Endodermal cell (in vitro differentiated cells): ENCODE results near the gene SLC16A9. TPM values are rescaled to one million over a fixed set of nuclear protein-coding genes. Genes with fewer than 3 reads are reported as not detected.

ENCODE experiments used
- DNase-seq: peaks from one replicate; pipeline ENCODE4 v3.0.0-alpha.2; 2017
- H3K27ac ChIP-seq: 2 replicates; pipeline ENCODE4 v1.5.1; 2013; ENCODE audit warnings: mild to moderate bottlenecking, low read depth, low read length, moderate library complexity
- H3K27me3 ChIP-seq: 2 replicates; pipeline ENCODE4 v1.6.1; 2013; ENCODE audit warnings: mild to moderate bottlenecking, low read length, moderate library complexity; ENCODE audit not compliant: insufficient read depth, control insufficient read depth, poor library complexity, severe bottlenecking
- H3K36me3 ChIP-seq: 2 replicates; pipeline ENCODE4 v1.7.0; 2013; ENCODE audit warnings: mild to moderate bottlenecking, low read length, moderate library complexity; ENCODE audit not compliant: control insufficient read depth, insufficient read depth
- H3K4me1 ChIP-seq: one replicate; pipeline ENCODE4 v1.7.0; 2013; ENCODE audit warnings: low read length; ENCODE audit not compliant: control insufficient read depth, insufficient read depth
- H3K4me3 ChIP-seq: 2 replicates; pipeline ENCODE4 v1.5.1; 2013; ENCODE audit warnings: mild to moderate bottlenecking, low read length, moderate library complexity
- H3K9ac ChIP-seq: 2 replicates; pipeline ENCODE4 v1.6.1; 2013; ENCODE audit warnings: mild to moderate bottlenecking, low read length, moderate library complexity; ENCODE audit not compliant: poor library complexity, severe bottlenecking; ENCODE audit errors: extremely low read depth
- H3K9me3 ChIP-seq: 2 replicates; pipeline ENCODE4 v1.6.1; 2013; ENCODE audit warnings: mild to moderate bottlenecking, low read length, moderate library complexity; ENCODE audit not compliant: control insufficient read depth
- H3K27ac Mint-ChIP-seq: 2 replicates; pipeline ENCODE4 v1.8.0; 2020; ENCODE audit warnings: mixed read lengths
- H3K27me3 Mint-ChIP-seq: 2 replicates; pipeline ENCODE4 v1.8.0; 2021; ENCODE audit warnings: mild to moderate bottlenecking, mixed read lengths; ENCODE audit not compliant: insufficient read depth
- H3K36me3 Mint-ChIP-seq: 2 replicates; pipeline ENCODE4 v1.8.0; 2020; ENCODE audit warnings: low read depth, mixed read lengths
- H3K4me1 Mint-ChIP-seq: 2 replicates; pipeline ENCODE4 v1.8.0; 2020; ENCODE audit warnings: mixed read lengths
- H3K4me3 Mint-ChIP-seq: 2 replicates; pipeline ENCODE4 v1.8.0; 2020; ENCODE audit warnings: mild to moderate bottlenecking, moderate library complexity, mixed read lengths
- H3K9me3 Mint-ChIP-seq: 2 replicates; pipeline ENCODE4 v1.8.0; 2020; ENCODE audit warnings: mild to moderate bottlenecking, mixed read lengths
- CTCF ChIP-seq: fragments of 200-600 bp; sonication (generic); conservative IDR thresholded peaks from 2 replicates; pipeline ENCODE4 v1.5.0; 2021; ENCODE audit warnings: antibody characterized with exemption, mild to moderate bottlenecking
- WGBS, 2 experiments: methylation state at CpG; one replicate each; pipeline versions ENCODE4 v1.1.5 to v1.1.7; 2013; ENCODE audit warnings: missing lambda C conversion rate in 2 of 2, mixed read lengths in 1 of 2; ENCODE audit not compliant: insufficient coverage in 1 of 2, insufficient read length in 1 of 2; 5-methylcytosine and 5-hydroxymethylcytosine counted together
- total RNA-seq, 2 donors: library from RNA; stranded (reverse); fragmentation: NEBNext Ultra II Directional in 1 of 2; extraction: Animal tissue kit (Norgen Biotek cat#: 25700) in 1 of 2; gene quantifications; 2 replicates in 1 of 2; 3 replicates in 1 of 2; pipeline ENCODE4 v1.2.1, GENCODE V29; 2021

The SLC16A9 gene
- total RNA-seq, 2 donors from 2014 or later: 4.9 to 19.3 TPM

GRCh38 chr10:59655309-59655708, 54.3 kb downstream of the SLC16A9 start:
- Mint-ChIP-seq H3K27me3 (no peaks in the 10 kb centered on the region), H3K4me3 (no peak overlapping the region), H3K36me3 (no peaks in the 10 kb centered on the region), H3K27ac (no peak overlapping the region), H3K4me1 (no peaks in the 10 kb centered on the region), H3K9me3 (no peaks in the 10 kb centered on the region)
- DNase-seq: no peak
- Histone ChIP-seq H3K9ac (no peak overlapping the region), H3K9me3 (no peaks in the 10 kb centered on the region), H3K27ac (no peak overlapping the region), H3K4me3 (no peak overlapping the region), H3K4me1 (no peaks in the 10 kb centered on the region), H3K36me3 (no peaks in the 10 kb centered on the region), H3K27me3 (no peaks in the 10 kb centered on the region)
- no peak for TF ChIP-seq CTCF
- WGBS, 2 experiments: 100% methylated on average over 1 of the region's 1 CpG; no CpG with 5 or more reads in 1 of the 2 experiments

DNA sequence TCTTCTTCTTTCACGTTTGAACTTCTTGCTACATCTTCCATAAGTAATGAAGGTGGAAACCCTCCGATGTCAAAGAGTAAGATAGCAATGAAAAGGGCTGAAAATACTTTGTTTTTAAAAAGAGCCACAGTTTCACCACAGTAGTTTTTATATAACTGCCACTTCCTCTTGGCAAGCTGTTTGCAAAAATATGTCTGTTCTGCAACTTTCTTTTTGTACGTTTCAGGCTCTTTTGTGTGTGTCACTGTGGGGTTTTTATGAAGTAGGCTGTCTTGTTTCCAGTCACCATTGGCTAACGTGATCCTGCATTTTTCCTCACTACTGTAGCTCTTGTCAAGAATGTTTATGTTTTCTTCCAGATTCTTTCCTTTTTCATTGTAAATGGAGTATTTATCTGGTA, 55.6 kb downstream of the SLC16A9 start:
- H3K36me3 Mint-ChIP-seq: no peaks in the 10 kb centered on the region

DNA sequence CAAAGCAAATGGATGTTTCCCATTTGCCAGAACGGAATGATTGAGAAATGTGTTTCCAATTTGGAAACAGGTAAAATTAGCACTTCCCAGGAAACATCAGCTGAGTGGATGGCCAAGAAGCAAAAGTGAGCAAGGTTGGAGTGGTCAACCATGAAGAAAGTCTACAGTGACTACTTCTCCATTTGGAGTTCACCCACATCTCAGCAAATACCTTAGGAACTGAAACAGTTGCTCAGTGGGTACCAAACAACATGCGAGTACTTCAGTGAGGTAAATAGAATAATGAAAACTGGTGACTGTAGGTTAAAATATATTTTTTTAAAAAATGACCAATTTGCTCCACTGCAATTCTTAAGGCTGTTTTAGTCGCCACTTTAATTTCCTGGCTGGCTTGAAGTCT, 57.7 kb downstream of the SLC16A9 start:
- Mint-ChIP-seq H3K9me3 (no peaks in the 10 kb centered on the region), H3K4me3 (no peak overlapping the region), H3K36me3 (no peaks in the 10 kb centered on the region), H3K4me1 (peaks cover 5% of the 10 kb centered on the region), H3K27ac (no peak overlapping the region), H3K27me3 (no peaks in the 10 kb centered on the region)
- Histone ChIP-seq H3K36me3 (no peaks in the 10 kb centered on the region), H3K4me1 (no peaks in the 10 kb centered on the region), H3K9me3 (no peaks in the 10 kb centered on the region), H3K4me3 (no peak overlapping the region), H3K9ac (no peak overlapping the region), H3K27ac (no peak overlapping the region), H3K27me3 (no peaks in the 10 kb centered on the region)
- DNase-seq: no peak
- 92 to 100% methylated on average over 1 to 3 of the region's 3 CpGs for WGBS, 2 experiments
- TF ChIP-seq CTCF: no peak

More for the DNA sequence above, 55.6 kb downstream of the SLC16A9 start:
- H3K36me3 ChIP-seq: no peaks in the 10 kb centered on the region
- H3K9me3 ChIP-seq: no peaks in the 10 kb centered on the region
- 94 to 100% methylated on average over 1 to 4 of the region's 4 CpGs for WGBS, 2 experiments
- H3K27me3 Mint-ChIP-seq: no peaks in the 10 kb centered on the region
- no peaks in the 10 kb centered on the region for H3K4me1 ChIP-seq
- no peak overlapping the region for H3K27ac ChIP-seq
- H3K9ac ChIP-seq: no peak overlapping the region
- no peak for TF ChIP-seq CTCF
- no peaks in the 10 kb centered on the region for H3K9me3 Mint-ChIP-seq
- no peaks in the 10 kb centered on the region for H3K27me3 ChIP-seq
- H3K4me3 ChIP-seq: no peak overlapping the region
- peaks cover under 1% of the 10 kb centered on the region for H3K4me1 Mint-ChIP-seq
- no peak overlapping the region for H3K4me3 Mint-ChIP-seq
- DNase-seq: no peak
- no peak overlapping the region for H3K27ac Mint-ChIP-seq
